H1 (cell line): ENCODE data around the gene C16orf95. TPM values are rescaled to one million over a fixed set of nuclear protein-coding genes. Genes with fewer than 3 reads are reported as not detected.

ENCODE experiments used
- CTCF ChIA-PET: fragments of 300-600 bp; sonication (Branson Sonifier 250); formaldehyde crosslinking; loops from one replicate; lab custom pipeline; 2021; ENCODE audit not compliant: partially characterized antibody; lab: Charles Lee
- POLR2A ChIA-PET: fragments of 300-600 bp; sonication (Branson Sonifier 250); formaldehyde crosslinking; loops from one replicate; lab custom pipeline; 2021; ENCODE audit warnings: inconsistent platforms; ENCODE audit not compliant: partially characterized antibody; lab: Charles Lee
- DNase-seq, 2 experiments: peaks; one replicate each; pipeline versions ENCODE4 v3.0.0 to v3.0.0-alpha.2; 2010 to 2022; ENCODE audit warnings: low spot score in 2 of 2, low read depth in 1 of 2, mixed read lengths in 1 of 2
- FAIRE-seq: peaks from 2 replicates; lab custom pipeline; 2011; peaks lifted over from hg19 to GRCh38; lab: Jason Lieb, UNC
- H2AFZ ChIP-seq: 2 replicates; pipeline ENCODE4 v1.8.1; 2012; ENCODE audit warnings: low read length, inconsistent platforms
- H2AK5ac ChIP-seq: 2 replicates; pipeline ENCODE4 v1.6.1; 2013; ENCODE audit warnings: low read depth, low read length
- H2BK120ac ChIP-seq: replicated peaks from 2 replicates; pipeline ENCODE3; 2013; ENCODE audit warnings: low read depth, low read length, inconsistent platforms
- H2BK12ac ChIP-seq: 2 replicates; pipeline ENCODE4 v1.6.1; 2013; ENCODE audit warnings: low read depth, low read length
- H2BK15ac ChIP-seq: 2 replicates; pipeline ENCODE4 v1.6.1; 2013; ENCODE audit warnings: low read length
- H2BK20ac ChIP-seq: 2 replicates; pipeline ENCODE4 v1.6.1; 2013; ENCODE audit warnings: low read length
- H2BK5ac ChIP-seq: 2 replicates; pipeline ENCODE4 v1.6.1; 2013; ENCODE audit warnings: low read depth, low read length
- H3K14ac ChIP-seq: 2 replicates; pipeline ENCODE4 v1.6.1; 2013; ENCODE audit warnings: inconsistent platforms; ENCODE audit not compliant: insufficient read length
- H3K18ac ChIP-seq: 2 replicates; pipeline ENCODE4 v1.6.1; 2013; ENCODE audit warnings: low read length; ENCODE audit errors: extremely low read depth
- H3K23ac ChIP-seq: 2 replicates; pipeline ENCODE4 v1.6.1; 2013; ENCODE audit warnings: inconsistent platforms; ENCODE audit not compliant: insufficient read length
- H3K23me2 ChIP-seq: 2 replicates; pipeline ENCODE4 v1.6.1; 2013; ENCODE audit warnings: low read depth, low read length
- H3K27ac ChIP-seq: 2 replicates; pipeline ENCODE4 v1.6.1; 2011; ENCODE audit warnings: low read depth, low read length, inconsistent platforms
- H3K27me3 ChIP-seq, 4 experiments: replicated peaks in 1 of 4; 1 replicate in 1 of 4; 2 replicates in 3 of 4; pipeline versions ENCODE4 v1.6.1 to v1.8.1; 2011 to 2013; ENCODE audit warnings: low read length in 3 of 4, mild to moderate bottlenecking in 3 of 4, inconsistent platforms in 2 of 4, mixed read lengths in 2 of 4, moderate library complexity in 1 of 4; ENCODE audit not compliant: control insufficient read depth in 3 of 4, insufficient read depth in 3 of 4; ENCODE audit errors: extremely low read depth in 1 of 4
- H3K36me3 ChIP-seq, 4 experiments: 2 replicates each; pipeline versions ENCODE4 v1.6.1 to v1.8.1; 2011 to 2013; ENCODE audit warnings: mild to moderate bottlenecking in 4 of 4, low read length in 3 of 4, moderate library complexity in 2 of 4, control low read depth in 1 of 4, inconsistent platforms in 1 of 4; ENCODE audit not compliant: insufficient read depth in 4 of 4, control insufficient read depth in 2 of 4
- H3K4ac ChIP-seq: replicated peaks from 2 replicates; pipeline ENCODE3; 2013; ENCODE audit warnings: low read length, low read depth, mixed read lengths, inconsistent platforms; ENCODE audit not compliant: insufficient read length
- H3K4me1 ChIP-seq, 4 experiments: replicated peaks in 1 of 4; 1 replicate in 1 of 4; 2 replicates in 3 of 4; pipeline versions ENCODE4 v1.6.1 to v1.8.1; 2011 to 2013; ENCODE audit warnings: low read length in 3 of 4, inconsistent platforms in 2 of 4, mixed read lengths in 1 of 4; ENCODE audit not compliant: insufficient read depth in 4 of 4, control insufficient read depth in 3 of 4
- H3K4me2 ChIP-seq, 2 experiments: 2 replicates each; pipeline versions ENCODE4 v1.6.1 to v1.8.1; 2011 to 2013; ENCODE audit warnings: low read depth in 2 of 2, low read length in 2 of 2, control low read depth in 1 of 2, inconsistent platforms in 1 of 2, mild to moderate bottlenecking in 1 of 2; ENCODE audit not compliant: insufficient read depth in 1 of 2
- H3K4me3 ChIP-seq, 4 experiments: fragments of 200-600, 300-600 bp in 1 of 4; sonication (generic), shearing (Covaris generic), sonication (Bioruptor Twin) in 1 of 4; 2 replicates each; pipeline versions ENCODE4 v1.5.1 to v1.8.1; 2011 to 2016; ENCODE audit warnings: low read length in 4 of 4, low read depth in 3 of 4, control low read depth in 2 of 4, inconsistent platforms in 2 of 4, mild to moderate bottlenecking in 2 of 4, mixed read lengths in 1 of 4, moderate library complexity in 1 of 4; ENCODE audit not compliant: insufficient read depth in 2 of 4; ENCODE audit errors: extremely low read depth in 1 of 4
- H3K56ac ChIP-seq: replicated peaks from 2 replicates; pipeline ENCODE3; 2013; ENCODE audit warnings: low read depth, mild to moderate bottlenecking, mixed read lengths, low read length, inconsistent platforms; ENCODE audit not compliant: insufficient read length
- H3K79me1 ChIP-seq: 2 replicates; pipeline ENCODE4 v1.6.1; 2013; ENCODE audit warnings: low read depth, low read length, control low read depth
- H3K79me2 ChIP-seq, 2 experiments: 2 replicates each; pipeline versions ENCODE4 v1.6.1 to v1.8.1; 2012 to 2013; ENCODE audit warnings: low read length in 2 of 2, mild to moderate bottlenecking in 2 of 2, inconsistent platforms in 1 of 2; ENCODE audit not compliant: insufficient read depth in 2 of 2, control insufficient read depth in 1 of 2
- H3K9ac ChIP-seq, 4 experiments: replicated peaks in 1 of 4; 1 replicate in 1 of 4; 2 replicates in 3 of 4; pipeline versions ENCODE4 v1.6.1 to v1.8.1; 2011 to 2013; ENCODE audit warnings: low read depth in 3 of 4, low read length in 3 of 4, control low read depth in 2 of 4, mild to moderate bottlenecking in 2 of 4, moderate library complexity in 2 of 4, inconsistent platforms in 1 of 4; ENCODE audit errors: extremely low read depth in 1 of 4
- H3K9me3 ChIP-seq, 2 experiments: 2 replicates each; pipeline versions ENCODE4 v1.6.1 to v1.8.1; 2012 to 2013; ENCODE audit warnings: mild to moderate bottlenecking in 2 of 2, moderate library complexity in 2 of 2, control low read depth in 1 of 2, inconsistent platforms in 1 of 2, low read depth in 1 of 2, low read length in 1 of 2, mixed read lengths in 1 of 2; ENCODE audit not compliant: insufficient read depth in 2 of 2
- H4K20me1 ChIP-seq, 2 experiments: replicated peaks in 1 of 2; 2 replicates each; pipeline versions ENCODE3 to v1.8.1; 2011 to 2013; ENCODE audit warnings: inconsistent platforms in 2 of 2, low read length in 2 of 2, mild to moderate bottlenecking in 1 of 2; ENCODE audit not compliant: insufficient read depth in 2 of 2, control insufficient read depth in 1 of 2
- H4K5ac ChIP-seq: 2 replicates; pipeline ENCODE4 v1.6.1; 2013; ENCODE audit warnings: low read length, low read depth, mixed read lengths, inconsistent platforms; ENCODE audit not compliant: insufficient read length
- H4K8ac ChIP-seq: 2 replicates; pipeline ENCODE4 v1.8.0; 2013; ENCODE audit warnings: mild to moderate bottlenecking, moderate library complexity, low read length, inconsistent platforms; ENCODE audit not compliant: insufficient read depth; ENCODE audit errors: extremely low read depth
- H4K91ac ChIP-seq: replicated peaks from 2 replicates; pipeline ENCODE3; 2013; ENCODE audit warnings: low read length, mixed read lengths, inconsistent platforms; ENCODE audit not compliant: insufficient read length
- ASH2L ChIP-seq: fragments of 200-600, 300-600 bp; sonication (generic); IDR thresholded peaks from one replicate; pipeline ENCODE4 v1.7.1; 2017; ENCODE audit warnings: low read length
- CTBP2 ChIP-seq: IDR thresholded peaks from 2 replicates; pipeline ENCODE4 v1.7.0; 2011; ENCODE audit warnings: borderline replicate concordance, mild to moderate bottlenecking, moderate library complexity, mixed read lengths, low read length; ENCODE audit not compliant: insufficient read depth, insufficient read length
- CTCF ChIP-seq, 3 experiments: IDR thresholded peaks; 1 replicate in 2 of 3; 2 replicates in 1 of 3; pipeline versions ENCODE4 v1.5.1 to v1.6.1; 2011; ENCODE audit warnings: low read length in 3 of 3, mild to moderate bottlenecking in 3 of 3, inconsistent platforms in 2 of 3, low read depth in 1 of 3, moderate library complexity in 1 of 3; ENCODE audit not compliant: insufficient read depth in 1 of 3; ENCODE audit errors: control extremely low read depth in 1 of 3
- E2F6 ChIP-seq: IDR thresholded peaks from 2 replicates; pipeline ENCODE4 v1.6.1; 2012; ENCODE audit warnings: inconsistent platforms
- KDM5A ChIP-seq: fragments of 200-600 bp; IDR thresholded peaks from 2 replicates; pipeline ENCODE4 v1.7.1; 2012; ENCODE audit warnings: mild to moderate bottlenecking, low read length, inconsistent platforms, mixed read lengths
- POU5F1 ChIP-seq: IDR thresholded peaks from 2 replicates; pipeline ENCODE4 v1.6.1; 2011; ENCODE audit warnings: low read depth, mild to moderate bottlenecking, low read length, moderate library complexity
- RAD21 ChIP-seq, 2 experiments: IDR thresholded peaks in 1 of 2; conservative IDR thresholded peaks in 1 of 2; 2 replicates each; pipeline ENCODE4 v1.6.1; 2011; ENCODE audit warnings: low read depth in 2 of 2, low read length in 2 of 2, improper control_type of control experiment in 1 of 2, inconsistent platforms in 1 of 2, mild to moderate bottlenecking in 1 of 2, moderate library complexity in 1 of 2
- SP2 ChIP-seq: IDR thresholded peaks from 2 replicates; pipeline ENCODE4 v1.6.1; 2012; ENCODE audit warnings: mild to moderate bottlenecking, low read length, inconsistent platforms
- SRF ChIP-seq: IDR thresholded peaks from 2 replicates; pipeline ENCODE4 v1.6.1; 2011; ENCODE audit warnings: mild to moderate bottlenecking, low read depth, low read length, moderate library complexity
- WGBS, 2 experiments: shearing (Covaris generic) in 1 of 2; methylation state at CpG; one replicate each; pipeline versions ENCODE4 v1.1.6 to v1.1.7; 2013 to 2015; ENCODE audit warnings: low lambda C conversion rate in 2 of 2, mixed read lengths in 2 of 2, inconsistent platforms in 1 of 2, low coverage in 1 of 2, missing lambda C conversion rate in 1 of 2; ENCODE audit not compliant: insufficient replicate concordance in 2 of 2, insufficient coverage in 1 of 2, insufficient read length in 1 of 2; ENCODE audit errors: extremely low coverage in 1 of 2, missing lambda C conversion rate in 1 of 2; 5-methylcytosine and 5-hydroxymethylcytosine counted together
- polyA plus RNA-seq, 7 experiments: library from polyadenylated mRNA; depleted of rRNA in 3 of 7; stranded (reverse) in 5 of 7; unstranded in 2 of 7; fragments of >200 nt in 5 of 7; fragments of 200-250 nt in 2 of 7; gene quantifications; 1 replicate in 5 of 7; 2 replicates in 1 of 7; 4 replicates in 1 of 7; pipeline versions ENCODE4 v1.2.1 to v1.2.3, GENCODE V29; 2011 to 2013; ENCODE audit warnings: missing spikeins in 2 of 7, mixed read lengths in 2 of 7
- total RNA-seq: library from RNA; stranded (reverse); fragmentation: NEBNext Ultra II Directional; extraction: Animal tissue kit (Norgen Biotek cat#: 25700); gene quantifications from 2 replicates; pipeline ENCODE4 v1.2.1, GENCODE V29; 2021

Gene C16orf95
- total and polyA plus RNA-seq, 2 of the 8 experiments (the other 6 are each of a cell fraction or from before 2014, with no cell fraction given), result 5.0 to 5.4 TPM

GRCh38 chr16:87286839-87287626, 30.2 kb downstream of the C16orf95 start:
- ChIA-PET CTCF (interaction anchor here (0.6 to 0.8 kb wide), 3 partner anchors 11 to 433 kb away, joined by 3 to 4 read pairs (median 3); no protein-coding TSS in a partner anchor), POLR2A (no interaction called here)
- no peaks in the 10 kb centered on the region; the same call in 1 of the 2 replicates for H3K23me2 ChIP-seq
- no peaks in the 10 kb centered on the region for H4K20me1 ChIP-seq
- DNase-seq (no peak), FAIRE-seq (no peak)
- no peak overlapping the region for H4K91ac ChIP-seq
- H3K9me3 ChIP-seq, result peaks cover 2 to 3% of the 10 kb centered on the region in 2 experiments; a peak in 2 of 4 replicates
- no peaks in the 10 kb centered on the region for H3K79me2 ChIP-seq
- no peak overlapping the region for H3K4me2 ChIP-seq
- H3K9ac ChIP-seq, result no peak overlapping the region
- H3K36me3 ChIP-seq, result no peaks in the 10 kb centered on the region
- no peak overlapping the region for H3K18ac ChIP-seq
- H3K27me3 ChIP-seq, result peaks cover 0 to 2% (median 0%) of the 10 kb centered on the region in 4 experiments; a peak in 1 of 7 replicates
- no peak overlapping the region for H2BK5ac ChIP-seq
- H3K4ac ChIP-seq, result no peak overlapping the region
- H3K4me1 ChIP-seq, result no peaks in the 10 kb centered on the region; a peak in 2 of 7 replicates
- no peak overlapping the region for H2BK120ac ChIP-seq
- H2AK5ac ChIP-seq, result no peak overlapping the region
- H2BK12ac ChIP-seq, result no peak overlapping the region
- no peaks in the 10 kb centered on the region for H3K79me1 ChIP-seq
- H3K14ac ChIP-seq, result no peak overlapping the region
- H2BK15ac ChIP-seq, result no peak overlapping the region
- H3K27ac ChIP-seq, result no peak overlapping the region
- H2AFZ ChIP-seq, result no peak overlapping the region
- H2BK20ac ChIP-seq, result no peak overlapping the region
- no peak overlapping the region for H3K56ac ChIP-seq
- H4K8ac ChIP-seq, result no peak overlapping the region
- H3K4me3 ChIP-seq, result no peak overlapping the region
- H3K23ac ChIP-seq, result no peak overlapping the region
- 70 to 100% methylated on average over 1 to 6 of the region's 8 CpGs for WGBS, 2 experiments
- no peak overlapping the region for H4K5ac ChIP-seq
- TF ChIP-seq CTBP2 (no peak), KDM5A (no peak), SP2 (no peak), POU5F1 (no peak), CTCF (IDR thresholded peaks at IDR 0.05; ENCODE audit: control extremely low read depth in 1 of 3, insufficient read depth in 1 of 3, low read depth in 1 of 3, low read length in 3 of 3) (no peak), ASH2L (no peak), RAD21 (IDR thresholded peaks at IDR 0.05 in 1 of 2, conservative IDR thresholded peaks at IDR 0.05 in 1 of 2; ENCODE audit: low read depth in 2 of 2, low read length in 2 of 2) (no peak), E2F6 (no peak), SRF (no peak)
